ENCODE results near the gene NCOA3. TPM values are rescaled to one million over a fixed set of nuclear protein-coding genes. Genes with fewer than 3 reads are reported as not detected.
"Not testable (repeated sequence)": the region's sequence is repeated elsewhere in the genome, so short reads cannot be mapped to it uniquely, and the experiment has no call there.

The NCOA3 gene
- total RNA-seq, 1 donor from 2014 or later: 187 TPM

GRCh38 chr20:47455133-47456040 is 46.3 kb upstream of the NCOA3 start:
- CTCF ChIA-PET: interaction anchor here (0.6 to 3.9 kb wide), 2 partner anchors 38 to 71 kb away, joined by 3 to 14 read pairs; no protein-coding TSS in a partner anchor
- ATAC-seq (ENCODE audit: low read depth) (no peak), DNase-seq (no peak)
- no peaks in the 10 kb centered on the region for H3K36me3 Mint-ChIP-seq (ENCODE audit: low read depth)
- peaks cover 53% of the 10 kb centered on the region for H3K4me1 Mint-ChIP-seq
- no peaks in the 10 kb centered on the region for H3K27me3 Mint-ChIP-seq
- intact Hi-C loops (cut with micrococcal nuclease): loop anchor here (2.0 kb wide), 1 partner anchor 13 kb away; no protein-coding TSS in a partner anchor
- peak overlapping the region; percentile 74 for H3K27ac Mint-ChIP-seq
- no peak for TF ChIP-seq CTCF (IDR thresholded peaks at IDR 0.05)
- H3K4me3 Mint-ChIP-seq: no peak overlapping the region
- H3K9me3 Mint-ChIP-seq: no peaks in the 10 kb centered on the region
- POLR2A ChIA-PET: interaction anchor here (0.5 to 4.7 kb wide), 8 partner anchors 12 to 89 kb away, joined by 3 to 26 read pairs (median 12); partner anchors contain the start of gene NCOA3

- TF ChIP-seq CTCF (IDR thresholded peaks at IDR 0.05): no peak
- no peaks in the 10 kb centered on the region for H3K9me3 Mint-ChIP-seq
- ChIA-PET CTCF (interaction anchor here (0.6 to 3.9 kb wide), 2 partner anchors 39 to 72 kb away, joined by 3 to 14 read pairs; no protein-coding TSS in a partner anchor), POLR2A (interaction anchor here (0.6 to 4.7 kb wide), 11 partner anchors 10 to 137 kb away, joined by 4 to 26 read pairs (median 7); partner anchors contain the start of gene NCOA3)
- H3K27me3 Mint-ChIP-seq: no peaks in the 10 kb centered on the region
- peaks cover 46% of the 10 kb centered on the region for H3K4me1 Mint-ChIP-seq
- no peak for DNase-seq
- intact Hi-C loops (cut with micrococcal nuclease): no loop called here
- H3K36me3 Mint-ChIP-seq (ENCODE audit: low read depth): no peaks in the 10 kb centered on the region
- ATAC-seq (ENCODE audit: low read depth): no peak
- peak overlapping the region; percentile 8 for H3K27ac Mint-ChIP-seq
- H3K4me3 Mint-ChIP-seq: no peak overlapping the region
Observed at GRCh38 chr20:47456041-47456537, 45.6 kb upstream of the NCOA3 start.

GRCh38 chr20:47456952-47457724 is 44.5 kb upstream of the NCOA3 start:
- ChIA-PET POLR2A (interaction anchor here (0.7 to 4.7 kb wide), 10 partner anchors 10 to 120 kb away, joined by 3 to 21 read pairs (median 6); partner anchors contain the start of gene NCOA3), CTCF (no interaction called here)
- Mint-ChIP-seq H3K27ac (peak overlapping the region; percentile 18), H3K4me1 (peaks cover 38% of the 10 kb centered on the region), H3K4me3 (no peak overlapping the region), H3K9me3 (no peaks in the 10 kb centered on the region), H3K27me3 (no peaks in the 10 kb centered on the region), H3K36me3 (ENCODE audit: low read depth) (no peaks in the 10 kb centered on the region)
- intact Hi-C loops (cut with micrococcal nuclease): no loop called here
- TF ChIP-seq CTCF (IDR thresholded peaks at IDR 0.05): no peak
- DNase-seq (no peak), ATAC-seq (ENCODE audit: low read depth) (peak; percentile 36)

- POLR2A ChIA-PET: interaction anchor here (0.6 to 1.8 kb wide), 7 partner anchors 9 to 46 kb away, joined by 3 to 18 read pairs (median 3); no protein-coding TSS in a partner anchor
- DNase-seq; CTCF ChIA-PET; H3K27me3 Mint-ChIP-seq; H3K27ac Mint-ChIP-seq; ATAC-seq (ENCODE audit: low read depth); H3K9me3 Mint-ChIP-seq; H3K4me3 Mint-ChIP-seq; intact Hi-C loops (cut with micrococcal nuclease); H3K36me3 Mint-ChIP-seq (ENCODE audit: low read depth): not testable (repeated sequence)
- H3K4me1 Mint-ChIP-seq: peaks cover 26% of the 10 kb centered on the region
Observed at GRCh38 chr20:47458280-47459050, 43.2 kb upstream of the NCOA3 start.

Data from activated B cell treated with CpG ODN at 0.5 μM for 24 hours (primary cell).